GM18868 (cell line): ENCODE data around the gene PITPNB.

ENCODE experiments used
- ATAC-seq: cut with Tn5 transposase; IDR thresholded peaks from one replicate; pipeline ENCODE4 v1.9.1; 2021; ENCODE audit warnings: mild to moderate bottlenecking, moderate library complexity; ENCODE audit not compliant: unreplicated experiment

PITPNB gene

DNA sequence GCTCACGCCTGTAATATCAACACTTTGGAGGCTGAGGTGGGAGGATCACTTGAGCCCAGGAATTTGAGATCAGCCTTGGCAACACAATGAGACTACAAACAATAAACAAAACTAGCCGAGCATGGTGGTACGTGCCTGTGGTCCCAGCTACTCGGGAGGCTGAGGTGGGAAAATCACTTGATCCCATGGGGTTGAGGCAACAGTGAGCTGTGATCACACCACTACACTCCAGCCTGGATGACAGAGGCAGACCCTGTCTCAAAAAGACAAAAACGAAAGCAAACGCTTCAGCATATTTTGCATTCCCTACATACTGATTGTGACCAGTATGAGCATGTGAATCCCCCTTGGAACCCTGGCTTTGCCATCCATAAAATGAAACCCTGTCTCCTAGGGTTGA, 83.6 kb downstream of the PITPNB start:
- no peak for ATAC-seq

DNA sequence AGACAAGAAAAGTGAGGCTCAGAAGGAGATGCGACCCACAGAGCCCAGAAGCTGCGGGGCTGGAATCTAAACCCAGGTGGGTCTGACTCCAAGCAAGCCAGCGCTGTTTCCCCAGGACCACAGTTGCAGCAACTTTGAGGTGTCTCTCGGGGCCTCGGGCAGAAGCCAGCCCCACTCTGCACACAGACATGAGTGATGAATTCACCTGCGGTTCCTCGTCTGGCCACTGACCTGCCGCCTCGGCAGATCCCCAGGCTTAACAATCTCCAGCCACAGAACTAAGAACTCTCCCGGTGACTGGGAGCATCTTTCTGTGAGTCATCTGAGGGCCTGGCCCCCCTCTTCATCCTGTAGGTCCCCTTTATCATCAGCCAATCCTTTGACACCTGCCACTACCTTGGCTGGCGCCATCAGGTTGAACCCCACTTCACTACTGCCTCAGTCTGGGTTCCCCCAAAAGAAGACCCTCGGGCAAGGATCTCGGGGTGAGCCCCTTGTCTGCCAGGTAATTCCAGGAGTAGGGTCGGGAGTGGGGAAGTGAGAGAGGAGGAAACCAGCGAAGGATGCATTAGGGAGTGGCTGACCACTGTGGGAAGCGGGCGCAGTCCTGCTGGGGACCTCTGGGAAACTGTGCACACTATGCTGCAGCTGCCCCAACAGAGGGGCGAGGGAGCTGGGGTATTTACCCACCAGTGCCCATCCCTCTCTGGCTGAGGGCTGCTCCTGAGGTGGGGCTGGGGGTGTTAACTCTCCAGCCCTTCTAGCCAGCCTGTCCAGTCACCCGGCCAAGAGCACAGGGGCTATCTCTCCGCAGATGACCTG, 84.5 kb downstream of the PITPNB start:
- no peak for ATAC-seq

DNA sequence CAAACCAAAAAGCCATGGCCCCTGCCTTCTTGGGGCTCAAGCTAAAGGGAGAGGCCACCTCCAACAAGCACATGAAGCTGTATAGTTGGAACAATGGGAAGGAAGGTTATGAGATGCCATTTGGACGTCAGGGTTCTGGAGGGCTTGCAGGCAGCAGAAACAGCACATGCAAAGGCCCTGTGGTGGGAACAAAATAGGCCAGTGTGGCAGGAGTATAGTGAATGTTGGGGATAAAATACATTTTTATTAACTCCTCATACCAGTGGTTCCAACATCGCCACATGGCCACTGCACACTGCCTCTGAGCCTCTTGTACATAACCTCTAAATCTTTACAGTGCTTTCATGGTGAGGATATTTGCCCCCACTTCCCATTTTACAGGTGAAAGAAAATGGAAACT, 85.3 kb downstream of the PITPNB start:
- ATAC-seq = no peak

DNA sequence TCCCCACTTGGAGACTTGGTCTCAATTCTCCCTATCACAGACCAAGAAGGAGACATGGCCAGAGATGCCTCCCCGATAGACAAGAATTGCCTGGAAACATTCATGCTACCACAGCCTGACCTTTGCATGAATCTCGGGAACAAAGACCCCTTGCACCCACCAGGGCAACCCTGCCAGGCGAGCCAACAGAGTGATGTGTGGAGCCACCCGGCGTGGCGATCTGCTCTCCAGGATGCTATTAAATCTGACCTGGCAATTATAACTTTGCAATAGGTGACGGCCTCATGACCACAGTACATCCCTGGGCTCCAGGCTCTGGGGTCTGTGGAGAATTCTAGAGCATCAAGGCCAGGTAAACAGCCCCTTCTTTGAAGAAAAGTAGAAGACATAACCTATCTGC, 86.5 kb downstream of the PITPNB start:
- no peak for ATAC-seq

DNA sequence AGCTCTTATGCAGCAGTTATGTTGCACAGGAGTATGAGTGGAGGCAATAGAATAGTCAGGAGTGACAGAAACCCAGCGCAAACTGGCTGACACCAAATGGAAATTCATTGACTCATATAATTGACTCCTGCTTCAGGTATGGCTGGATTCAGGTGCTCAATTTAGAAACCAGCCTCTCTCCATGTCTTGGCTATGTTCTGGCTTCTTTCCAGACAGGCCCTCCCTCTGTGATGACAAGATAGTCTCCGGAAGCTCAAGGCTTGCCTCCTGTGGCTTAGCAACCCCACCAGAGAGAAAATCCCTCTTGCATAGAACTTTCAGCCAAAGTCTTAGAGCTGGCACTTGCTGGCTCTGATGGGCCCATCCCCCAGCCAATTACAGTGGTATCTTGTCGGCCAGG, 89.4 kb downstream of the PITPNB start:
- no peak for ATAC-seq

DNA sequence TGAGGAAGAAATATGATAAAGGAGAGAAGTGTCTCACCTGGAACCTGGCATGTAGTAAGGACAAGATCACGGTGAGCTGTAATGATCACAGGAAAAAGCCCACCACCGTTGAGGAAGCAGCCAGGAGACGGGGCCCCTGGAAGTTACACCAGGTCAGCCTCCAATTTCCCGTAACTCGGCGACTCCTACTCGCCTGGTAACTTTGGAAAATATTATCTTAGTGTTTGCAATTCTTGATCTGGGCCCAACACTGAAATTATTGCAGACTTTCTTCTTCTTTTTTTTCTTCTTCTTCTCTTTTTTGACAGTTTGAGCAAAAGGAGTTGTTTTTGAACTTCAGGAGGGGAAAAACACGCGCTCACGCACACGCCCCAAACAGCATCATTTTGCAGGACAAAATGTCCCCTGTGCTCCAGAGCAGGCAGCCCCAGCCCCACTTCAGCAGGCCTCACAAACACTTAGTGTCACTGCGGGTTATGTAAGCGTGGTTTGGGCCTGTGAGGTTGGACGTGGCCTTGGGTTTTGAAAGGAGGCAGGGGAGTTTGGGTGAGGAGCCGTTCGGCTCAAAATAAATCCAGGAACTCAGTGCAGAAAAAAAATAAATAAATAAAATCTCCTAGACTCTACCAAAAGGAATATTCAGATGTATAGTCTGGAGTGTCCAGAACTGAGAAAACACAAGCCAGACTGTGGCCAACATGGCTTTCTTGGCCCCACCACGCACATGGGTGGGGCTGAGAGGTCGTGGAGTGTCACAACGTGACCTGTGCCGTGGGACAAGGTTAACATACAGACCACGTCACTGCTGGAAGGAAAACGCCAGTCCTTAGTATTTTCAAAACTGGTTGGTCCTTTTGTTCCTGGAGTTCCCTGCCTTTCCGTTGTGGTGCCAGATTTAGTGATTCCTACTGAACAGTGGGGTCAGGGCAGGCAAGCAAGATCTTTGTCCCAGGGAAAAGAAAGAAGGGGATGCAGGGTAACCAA, 91.2 kb downstream of the PITPNB start:
- ATAC-seq = no peak

DNA sequence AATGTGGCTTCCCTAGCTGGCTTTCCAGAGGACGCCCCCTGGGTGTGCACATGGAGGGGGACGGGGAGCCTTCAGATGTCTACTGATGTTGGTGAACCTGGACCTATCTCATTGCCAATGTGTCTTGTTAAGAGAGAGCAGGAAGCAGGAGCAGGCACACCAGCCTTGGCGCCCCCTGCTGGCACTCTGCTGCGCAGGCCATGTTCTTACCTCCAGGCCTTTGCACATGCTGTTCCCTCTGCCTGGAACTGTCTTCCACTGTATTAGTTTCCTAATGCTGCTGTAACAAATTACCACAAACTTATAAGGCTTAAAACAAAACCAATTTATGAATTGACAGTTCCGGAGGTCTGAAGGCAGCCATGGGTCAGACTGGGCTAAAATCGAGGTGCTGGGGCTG, 93.9 kb downstream of the PITPNB start:
- ATAC-seq = no peak

DNA sequence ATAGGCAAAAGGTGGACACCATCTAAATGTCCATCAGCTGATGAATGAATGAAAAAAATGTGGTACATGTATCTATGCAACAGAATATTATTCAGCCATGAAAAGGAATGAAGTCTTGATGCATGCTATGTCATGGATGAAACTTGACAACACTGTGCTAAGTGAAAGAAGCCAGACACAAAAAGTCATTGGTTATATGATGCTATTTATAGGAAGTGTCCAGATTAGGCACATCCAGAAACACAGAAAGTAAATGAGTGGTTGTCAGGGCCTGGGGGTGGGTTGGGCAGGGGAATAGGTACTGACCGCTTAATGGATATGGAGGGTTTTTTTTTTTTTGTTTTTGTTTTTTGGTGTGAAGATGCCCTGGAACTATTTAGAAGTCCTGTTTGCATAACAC, 95.8 kb downstream of the PITPNB start:
- ATAC-seq = no peak

DNA sequence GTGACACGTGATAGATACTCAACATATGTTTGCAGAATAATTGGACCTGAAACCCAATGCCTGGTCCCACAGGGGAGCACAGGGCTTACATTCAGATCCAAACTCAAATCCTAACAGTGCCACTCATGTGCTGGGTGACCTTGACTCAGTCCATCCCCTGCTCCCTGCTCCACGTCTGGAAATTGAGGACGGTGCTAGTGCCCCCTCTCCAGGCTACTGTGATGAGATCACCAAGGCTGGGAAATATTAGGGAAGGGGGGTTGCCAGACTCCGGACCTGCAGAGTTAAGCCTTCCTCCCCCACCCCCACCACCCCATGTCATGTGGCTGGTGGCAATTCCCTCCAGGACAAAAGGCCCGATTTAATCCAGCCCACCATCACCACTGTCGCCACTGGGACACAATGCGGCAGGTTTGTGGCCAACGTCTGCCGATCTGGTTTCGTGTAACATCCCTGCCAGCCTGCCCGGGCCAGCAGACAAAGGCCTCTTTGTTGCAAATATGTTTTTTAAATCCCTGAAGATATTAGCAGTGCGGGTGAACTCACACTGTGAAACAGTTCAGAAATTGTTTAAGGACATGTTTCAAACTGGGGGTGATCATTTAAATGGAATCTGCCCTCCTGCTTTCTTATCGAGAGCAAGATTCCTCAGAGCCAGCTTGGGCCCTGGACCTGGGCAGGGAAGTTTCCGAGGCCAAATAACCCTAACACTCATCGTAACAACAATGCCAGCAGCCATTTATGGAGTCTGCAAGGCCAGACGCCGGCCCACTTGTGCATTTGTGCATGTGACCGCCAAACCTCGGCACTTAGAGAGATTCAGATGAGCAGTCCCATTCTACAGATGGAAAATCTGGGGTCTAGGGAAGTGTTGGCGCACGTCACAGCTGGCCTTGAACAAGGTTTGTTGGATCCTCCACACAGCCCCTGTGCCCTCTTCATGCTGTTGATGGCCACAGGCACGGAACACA, 97.9 kb downstream of the PITPNB start:
- no peak for ATAC-seq

DNA sequence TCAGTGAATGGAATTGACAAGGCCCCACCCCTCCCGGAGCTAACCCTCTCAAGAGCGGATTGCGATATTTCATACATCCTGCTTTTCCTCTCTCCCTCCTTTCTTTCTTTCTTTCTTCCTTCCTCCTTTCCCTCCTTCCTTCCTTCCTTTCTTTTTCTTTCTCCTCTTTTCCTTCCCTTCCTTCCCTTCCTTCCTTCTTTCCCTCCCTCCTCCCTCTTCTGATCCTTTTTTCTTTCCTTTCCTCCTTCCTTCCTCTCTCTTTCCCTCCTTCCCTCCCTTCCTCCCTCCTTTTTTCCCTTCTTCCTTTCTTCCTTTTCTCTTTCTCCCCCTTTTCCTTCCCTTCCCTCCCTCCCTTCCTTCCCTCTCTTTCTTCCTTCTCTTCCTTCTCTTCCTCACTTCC, 102.5 kb downstream of the PITPNB start:
- no peak for ATAC-seq

DNA sequence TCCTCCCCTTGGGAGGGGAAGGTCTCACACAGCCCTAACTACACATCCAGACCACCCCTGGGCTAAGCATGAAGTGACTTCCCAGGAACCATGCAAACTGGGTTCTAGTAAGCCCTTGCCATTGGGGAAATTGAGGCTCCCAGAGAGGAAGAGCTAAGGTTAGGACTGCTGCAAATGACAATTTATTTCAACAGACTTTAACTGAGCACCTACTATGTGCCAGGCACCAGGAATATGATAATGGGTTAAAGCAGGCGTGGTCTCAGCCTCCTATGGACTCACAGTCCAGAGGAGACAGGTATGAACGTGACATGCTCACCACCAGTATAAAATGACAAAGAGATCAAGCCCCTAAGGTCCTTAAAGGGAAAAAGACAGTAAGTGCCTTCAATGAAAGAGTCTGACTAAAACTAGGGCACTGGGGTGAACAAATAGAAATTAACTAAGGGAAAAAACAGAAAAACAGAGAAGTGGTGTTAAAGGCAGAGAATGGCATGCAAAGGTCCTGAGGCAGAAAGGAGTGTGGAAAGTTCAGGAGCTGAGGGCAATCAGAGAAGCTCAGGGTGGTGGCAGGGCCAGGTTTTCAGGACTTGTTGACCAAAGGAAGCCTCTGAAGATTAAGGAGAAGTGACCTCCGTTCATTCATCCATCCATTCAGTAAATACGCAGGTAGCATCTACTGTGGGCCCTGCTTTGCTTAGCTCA, 103.1 kb downstream of the PITPNB start:
- no peak for ATAC-seq

DNA sequence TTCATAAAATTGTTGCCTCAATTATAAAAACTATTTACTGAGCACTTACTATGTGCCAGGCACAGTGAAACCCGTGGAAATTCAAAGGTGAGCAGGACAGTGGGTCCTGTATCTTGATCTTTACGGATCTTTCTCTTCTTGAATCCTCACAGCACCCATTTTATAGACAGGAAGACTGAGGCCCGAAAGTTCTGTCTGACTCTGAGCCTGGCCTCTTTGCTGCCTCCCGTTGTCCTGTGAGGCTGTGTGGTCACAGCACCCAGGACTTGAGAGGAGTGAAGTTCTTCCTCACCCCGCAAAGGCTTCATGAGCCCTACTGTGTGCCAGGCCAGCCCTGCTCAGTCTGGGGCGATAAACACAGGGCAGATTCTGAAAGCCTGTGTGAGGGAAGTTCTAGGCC, 104.1 kb downstream of the PITPNB start:
- ATAC-seq = no peak

DNA sequence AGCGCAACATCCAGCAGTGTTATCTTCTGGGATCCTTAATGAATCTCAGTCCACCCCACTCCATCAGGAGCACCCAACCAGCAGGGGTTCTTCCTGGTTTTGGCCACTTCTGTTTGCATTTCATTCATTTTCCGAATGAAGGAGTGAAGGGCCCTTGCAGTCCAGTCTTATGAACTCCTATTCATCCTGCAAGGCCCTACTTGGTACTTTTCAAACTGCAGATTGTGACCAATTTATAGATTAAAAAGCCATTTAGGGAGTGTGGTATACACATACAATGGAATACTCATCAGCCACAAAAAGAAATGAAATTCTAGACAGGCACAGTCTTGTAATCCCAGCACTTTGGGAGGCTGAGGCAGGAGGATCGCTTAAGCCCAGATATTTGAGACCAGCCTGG, 107.3 kb downstream of the PITPNB start:
- ATAC-seq = no peak

DNA sequence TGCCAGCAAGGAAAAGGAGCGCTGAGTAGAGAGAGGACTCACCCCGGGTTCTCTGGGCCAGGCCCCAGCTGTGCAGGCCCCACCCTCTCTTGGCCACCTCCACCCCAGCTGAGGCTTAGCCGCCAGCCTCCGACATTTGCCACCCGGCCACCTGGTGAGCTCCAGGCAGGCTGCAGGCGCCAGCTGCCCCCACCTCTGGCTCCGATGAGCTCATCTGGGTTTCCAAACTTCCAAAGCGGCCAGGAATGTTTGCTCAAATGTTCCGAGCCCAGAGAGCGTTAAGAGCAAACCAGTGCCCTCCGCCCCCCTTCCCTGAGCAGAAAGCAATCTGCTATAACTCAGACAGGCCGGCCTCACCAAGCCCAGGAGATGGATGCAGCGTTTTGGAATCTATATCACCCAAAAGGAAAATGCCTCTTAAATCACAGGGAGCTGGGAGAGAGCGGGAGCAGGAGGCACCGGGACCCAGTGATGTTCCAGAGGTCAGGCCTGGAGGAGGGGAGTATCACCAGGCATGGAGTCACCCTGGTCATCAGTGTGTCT, 108.4 kb downstream of the PITPNB start:
- ATAC-seq = no peak

DNA sequence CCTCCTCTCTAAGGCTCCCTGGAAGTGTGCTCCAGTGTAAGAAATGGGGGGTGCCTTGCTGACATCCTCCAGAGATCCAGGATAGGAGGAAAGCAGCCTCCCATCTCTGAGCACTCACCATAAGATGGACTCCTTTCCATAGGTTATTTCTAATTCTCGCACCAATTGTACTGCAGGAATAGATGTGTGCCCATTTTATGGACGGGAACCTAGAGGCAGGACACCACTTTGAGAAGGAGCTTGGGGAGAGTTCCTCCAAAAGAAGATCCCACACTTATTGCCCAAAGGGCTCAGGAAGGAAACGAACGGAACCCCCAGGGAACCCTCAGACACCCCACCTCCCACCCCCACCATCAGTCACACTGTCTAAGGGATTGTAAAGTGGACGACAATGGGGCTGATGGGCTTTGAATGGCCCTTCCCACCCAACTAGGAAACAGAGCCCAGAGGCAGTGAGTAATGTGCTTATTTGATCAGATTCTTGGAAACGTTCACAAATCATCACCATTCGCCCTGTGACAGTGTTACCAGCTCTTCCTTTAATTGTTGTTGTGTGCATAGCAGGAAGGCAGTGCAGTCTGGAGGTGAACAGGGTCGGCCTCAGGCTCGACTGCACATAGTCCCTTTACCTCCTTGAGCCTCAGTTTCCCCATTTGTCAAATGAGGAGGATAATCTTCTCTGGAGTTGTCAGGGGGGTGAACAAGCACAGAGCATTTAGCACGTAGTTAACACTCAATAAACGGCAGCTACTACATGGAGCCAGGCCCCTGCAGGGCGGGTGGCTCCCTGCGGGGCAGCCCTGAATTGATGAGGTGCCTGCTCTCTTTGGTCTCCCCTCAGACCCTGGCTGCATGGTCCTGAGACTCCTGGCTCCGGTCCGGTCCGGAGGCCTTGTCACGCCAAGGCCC, 109.1 kb downstream of the PITPNB start:
- ATAC-seq = no peak

DNA sequence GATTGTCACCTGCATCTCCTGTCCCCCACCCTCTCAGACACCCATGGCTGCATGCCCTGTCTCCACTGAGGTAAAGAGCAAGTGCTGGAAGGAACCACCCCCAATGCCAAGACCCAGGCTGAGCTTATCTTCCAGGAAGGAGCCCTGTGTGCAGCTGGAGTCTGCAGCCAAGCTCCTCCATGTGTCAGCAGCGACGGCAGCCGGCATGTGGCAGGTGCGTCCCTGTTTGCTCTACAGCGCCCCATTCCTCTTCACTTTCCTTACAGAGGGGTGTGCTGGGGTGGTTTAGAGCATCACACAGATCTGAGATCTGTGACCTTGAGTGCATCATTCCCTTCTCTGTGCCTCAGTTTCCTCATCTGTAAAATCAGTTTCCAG, 109.8 kb downstream of the PITPNB start:
- ATAC-seq = no peak

DNA sequence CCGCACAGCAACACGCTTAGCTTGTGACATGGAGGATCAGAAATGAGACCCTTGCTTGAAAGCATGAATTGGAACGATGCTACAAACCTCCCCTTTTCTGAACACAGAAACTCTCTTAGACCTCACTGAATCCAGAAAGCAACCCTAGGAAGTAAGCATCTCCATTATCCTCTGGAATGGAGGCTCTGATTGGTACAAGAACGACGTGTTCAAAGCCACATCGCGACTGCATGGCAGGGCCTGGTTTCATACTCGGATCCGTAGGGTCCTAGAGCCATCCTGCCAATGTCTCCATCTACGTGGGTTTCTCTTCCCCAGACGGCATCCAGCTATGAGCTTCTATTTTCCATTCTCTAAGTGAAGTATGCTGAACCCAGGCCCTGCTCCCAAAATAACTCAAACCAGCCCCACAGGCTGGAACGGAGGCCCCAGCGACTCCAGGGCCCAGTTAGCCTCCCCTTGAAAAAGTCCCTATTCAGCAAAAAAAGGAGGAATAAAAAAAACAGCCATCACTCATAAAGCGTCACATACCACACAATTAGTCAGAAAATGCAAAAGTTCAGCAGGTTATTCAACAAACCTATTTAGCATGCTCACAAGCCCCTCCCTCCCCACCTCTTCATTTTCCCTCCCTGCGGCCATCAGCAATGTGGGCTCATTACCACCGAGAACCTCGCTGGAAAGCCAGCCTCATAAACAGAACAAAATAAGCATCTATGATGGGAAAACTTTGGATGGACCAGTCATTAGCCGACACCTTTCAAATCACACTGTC, 110.4 kb downstream of the PITPNB start:
- ATAC-seq = no peak

DNA sequence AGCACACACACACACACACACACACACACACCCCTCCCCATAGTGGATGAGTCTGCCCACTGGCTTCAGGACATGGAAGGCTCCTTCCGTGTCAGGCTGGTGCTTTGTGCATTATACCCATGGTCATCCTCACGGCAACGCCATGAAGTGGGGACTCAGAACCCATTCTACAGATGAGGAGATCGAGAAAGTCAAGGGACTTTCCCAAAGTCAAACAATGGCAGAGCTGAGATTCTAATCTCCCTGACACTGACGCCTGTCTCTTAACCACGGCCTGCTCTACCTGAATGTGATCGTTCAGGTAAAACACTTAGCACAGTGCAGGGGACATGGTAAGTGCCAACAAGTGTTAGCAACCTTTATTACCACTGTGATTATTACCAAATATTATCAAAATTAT, 113.2 kb downstream of the PITPNB start:
- no peak for ATAC-seq
